Esophagus muscularis mucosa (tissue), 4 donors: ENCODE results near the gene TMEM135.

Experiments
- CTCF ChIP-seq, 3 experiments: fragments of 200-600 bp in 2 of 3; fragments of 450-650 bp in 1 of 3; sonication (generic) in 2 of 3; IDR thresholded peaks; one replicate each; pipeline ENCODE4 v1.5.1; 2017 to 2019; ENCODE audit warnings: antibody characterized with exemption in 3 of 3, mild to moderate bottlenecking in 2 of 3, moderate library complexity in 1 of 3
- EP300 ChIP-seq: sonication (generic); formaldehyde crosslinking; IDR thresholded peaks from one replicate; pipeline ENCODE4 v1.6.1; 2017; ENCODE audit warnings: antibody characterized with exemption
- POLR2A ChIP-seq: fragments of 450-650 bp; IDR thresholded peaks from one replicate; pipeline ENCODE4 v1.6.1; 2017; ENCODE audit warnings: antibody characterized with exemption, moderate library complexity, mild to moderate bottlenecking, low read depth
- POLR2AphosphoS5 ChIP-seq, 2 donors: sonication (generic); formaldehyde crosslinking; IDR thresholded peaks; one replicate each; pipeline ENCODE4 v1.6.1; 2017; ENCODE audit warnings: antibody characterized with exemption in 2 of 2

- TF ChIP-seq CTCF (IDR thresholded peaks at IDR 0.05) (no peak), POLR2AphosphoS5 (IDR thresholded peaks at IDR 0.05) (no peak), POLR2A (no peak), EP300 (no peak)
Measured at GRCh38 chr11:87299041-87299481, 261.3 kb downstream of the TMEM135 start.
